Measurements from ENCODE around the gene RGR.

RGR gene

GRCh38 chr10:84308021-84308420 is 63.2 kb downstream of the RGR start:
- no peak for TF ChIP-seq CTCF (IDR thresholded peaks at IDR 0.05)
- DNase-seq: no peak
- H3K27ac Mint-ChIP-seq: no peak overlapping the region
- H3K4me1 Mint-ChIP-seq: no peaks in the 10 kb centered on the region
- H3K4me3 Mint-ChIP-seq: no peak overlapping the region
- peaks cover 4% of the 10 kb centered on the region for H3K27me3 Mint-ChIP-seq (ENCODE audit: low read depth, poor library complexity)
- H3K36me3 Mint-ChIP-seq (ENCODE audit: low read depth): no peaks in the 10 kb centered on the region
- H3K9me3 Mint-ChIP-seq: peaks cover 4% of the 10 kb centered on the region

- H3K9me3 Mint-ChIP-seq: peaks cover 4% of the 10 kb centered on the region
- no peak for TF ChIP-seq CTCF (IDR thresholded peaks at IDR 0.05)
- no peak for DNase-seq
- H3K4me1 Mint-ChIP-seq: no peaks in the 10 kb centered on the region
- no peak overlapping the region for H3K4me3 Mint-ChIP-seq
- no peaks in the 10 kb centered on the region for H3K36me3 Mint-ChIP-seq (ENCODE audit: low read depth)
- peaks cover 4% of the 10 kb centered on the region for H3K27me3 Mint-ChIP-seq (ENCODE audit: low read depth, poor library complexity)
- no peak overlapping the region for H3K27ac Mint-ChIP-seq
Measured at GRCh38 chr10:84308481-84309304, 63.8 kb downstream of the RGR start.

Measured in nephron progenitor cell (in vitro differentiated cells).